Measurements from ENCODE around the gene RTTN.

RTTN gene

DNA sequence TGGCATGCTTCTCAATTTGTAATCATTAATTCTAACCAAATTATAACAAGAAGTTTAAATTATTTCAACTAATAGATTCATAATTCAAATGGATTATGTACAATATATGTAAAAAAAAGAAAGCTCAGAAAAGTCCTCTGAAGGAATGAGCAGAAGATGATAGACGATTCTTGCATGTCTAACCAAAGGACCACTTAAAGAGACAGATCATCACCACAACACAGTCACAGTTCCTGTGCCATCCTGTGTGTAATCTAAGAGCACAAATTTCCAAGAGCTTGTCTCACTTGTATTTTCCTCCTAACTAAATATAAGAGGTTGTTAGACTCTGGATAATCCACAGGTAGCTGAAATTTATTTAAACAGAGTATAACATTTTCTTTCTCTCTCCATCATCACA, 135.5 kb downstream of the RTTN start:
- no peak for DNase-seq

DNA sequence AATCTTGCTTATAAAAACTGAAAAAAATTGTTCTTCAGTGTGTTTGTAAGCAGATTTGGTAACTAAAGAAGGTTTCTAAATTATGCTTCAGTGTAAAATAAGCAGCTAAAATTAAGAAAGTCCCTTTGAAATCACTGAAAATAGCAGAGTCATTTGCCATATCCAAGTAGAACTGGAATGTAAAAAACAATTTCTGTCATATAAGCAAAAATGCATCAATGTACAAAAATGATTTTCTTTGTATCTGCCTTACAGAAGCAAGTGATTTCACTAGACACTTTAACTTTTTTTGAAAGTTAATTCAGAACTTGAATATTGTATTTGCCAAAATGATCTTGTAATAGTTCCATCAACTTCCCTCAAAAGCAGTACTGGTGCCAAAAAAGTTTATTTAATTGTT, 136.1 kb downstream of the RTTN start:
- DNase-seq: no peak

DNA sequence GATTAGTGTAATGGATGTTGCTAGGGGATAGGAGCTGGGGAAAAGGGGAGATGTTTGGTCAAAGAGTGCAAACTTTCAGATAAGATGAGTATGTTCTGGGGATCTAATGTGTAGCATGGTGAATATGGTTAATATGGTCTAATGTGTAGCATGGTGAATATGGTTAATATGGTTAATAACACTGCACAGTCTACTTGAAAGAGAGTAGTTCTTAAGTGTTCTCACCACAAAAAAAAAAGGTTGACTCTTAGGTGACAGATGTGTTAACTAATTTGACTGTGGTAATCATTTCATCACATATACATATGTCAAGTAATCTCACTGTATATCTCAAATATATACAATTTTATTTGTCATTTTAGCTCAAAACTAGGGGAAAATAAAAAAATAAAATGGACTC, 136.5 kb downstream of the RTTN start:
- DNase-seq: no peak

DNA sequence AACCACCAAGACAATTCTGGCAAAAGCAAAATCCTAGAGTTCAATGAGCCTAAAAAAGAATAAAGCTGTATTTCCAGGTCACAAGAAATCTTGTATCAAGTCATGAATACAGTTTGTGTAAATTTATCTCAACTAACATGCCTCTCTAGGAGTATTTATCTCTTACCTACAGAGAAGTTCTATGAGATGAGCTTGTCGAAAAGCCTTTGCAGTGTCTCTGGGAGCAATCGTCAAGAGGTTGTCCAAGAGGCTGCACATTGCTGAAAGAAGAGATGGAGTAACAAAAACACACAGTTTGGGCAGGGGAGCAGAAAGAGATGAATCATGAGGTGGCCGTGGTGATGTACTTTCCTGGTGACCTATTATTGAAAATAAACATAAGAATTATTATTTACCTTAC, 145.8 kb downstream of the RTTN start:
- DNase-seq: no peak

DNA sequence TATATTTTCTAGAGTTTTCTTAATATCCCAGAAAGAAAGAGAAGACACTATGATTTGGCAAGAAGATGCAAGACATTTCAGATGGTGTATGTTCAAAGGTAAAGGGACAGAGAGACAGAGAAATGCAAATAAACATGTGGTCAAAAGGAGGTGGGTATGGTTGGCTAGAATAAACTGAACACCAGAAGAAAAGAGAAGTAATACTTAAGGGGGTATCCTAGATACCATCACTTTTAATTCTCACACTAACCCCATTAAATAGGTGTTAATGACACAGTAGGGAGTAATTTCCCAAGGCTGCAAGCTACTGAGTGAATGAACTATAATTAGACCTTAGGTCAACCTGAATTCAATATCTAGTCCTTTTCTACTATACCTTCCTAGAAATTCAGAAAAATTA, 146.6 kb downstream of the RTTN start:
- no peak for DNase-seq

DNA sequence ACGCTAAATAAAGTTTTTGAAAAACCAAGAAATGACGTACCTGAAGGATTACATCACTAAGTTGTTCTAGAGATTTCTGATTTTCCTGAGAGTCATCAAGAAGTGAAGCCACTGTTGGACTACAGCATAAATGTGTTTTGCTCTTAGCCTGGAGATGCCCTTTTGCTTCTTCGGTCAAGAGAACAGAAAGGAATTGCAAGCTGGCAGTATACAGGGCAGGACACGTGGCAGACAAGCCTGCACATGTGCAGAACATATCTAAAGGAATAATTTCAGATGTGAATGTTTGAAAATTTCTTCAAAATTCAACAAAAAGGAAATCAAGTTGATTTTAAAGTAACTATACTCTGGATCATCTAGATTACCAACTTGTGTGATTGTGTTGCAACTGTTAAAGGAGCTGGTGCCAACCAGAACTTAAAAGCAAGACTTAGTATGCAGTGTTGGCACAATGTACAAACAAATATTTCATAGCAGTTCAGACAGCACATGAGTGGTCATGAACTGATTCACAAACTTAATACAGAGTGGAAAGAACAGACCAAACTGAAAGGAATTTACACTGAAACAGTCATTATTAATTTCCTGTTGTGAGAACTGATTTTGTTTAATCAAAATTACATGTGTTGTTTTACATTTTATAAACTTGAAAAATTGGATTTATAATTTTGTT, 157.4 kb downstream of the RTTN start:
- no peak for DNase-seq

DNA sequence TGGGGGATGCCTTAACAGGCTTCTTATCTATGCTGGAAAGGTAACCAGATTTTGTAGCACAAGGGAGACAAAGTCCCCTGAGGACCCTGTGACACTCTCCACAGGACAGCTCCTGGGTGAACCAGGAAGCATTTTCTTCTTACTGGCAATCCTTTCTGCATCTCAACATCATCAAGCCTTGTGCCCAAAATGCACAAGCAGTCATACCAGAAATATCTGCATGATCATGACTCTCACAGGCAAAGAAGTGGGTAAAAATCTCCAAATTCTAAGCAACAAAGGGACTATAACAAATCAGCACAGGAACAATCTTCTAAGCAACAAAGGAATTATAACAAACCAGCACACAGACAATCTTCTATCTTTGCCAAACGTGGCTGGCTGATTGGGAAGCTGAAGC, 158.7 kb downstream of the RTTN start:
- no peak for DNase-seq

DNA sequence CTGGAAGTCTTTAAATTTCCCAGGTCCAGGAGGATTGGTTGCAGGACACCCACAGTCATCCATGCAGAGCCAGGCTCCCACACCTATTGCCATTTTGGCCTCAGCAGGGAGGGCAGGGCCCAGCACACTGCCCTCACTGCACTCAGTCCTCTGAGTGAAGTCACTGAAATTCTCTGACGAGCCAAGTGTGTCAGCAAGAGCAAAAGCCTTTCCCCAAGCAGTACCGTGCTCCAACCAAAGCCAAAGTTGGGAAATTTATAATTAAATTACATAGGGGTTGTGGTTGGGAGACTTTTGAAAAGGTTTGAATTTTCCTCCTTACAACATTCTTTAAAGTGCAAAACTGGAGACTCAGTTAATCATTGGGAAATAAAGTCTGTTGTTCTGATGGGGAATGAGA, 159.3 kb downstream of the RTTN start:
- no peak for DNase-seq

DNA sequence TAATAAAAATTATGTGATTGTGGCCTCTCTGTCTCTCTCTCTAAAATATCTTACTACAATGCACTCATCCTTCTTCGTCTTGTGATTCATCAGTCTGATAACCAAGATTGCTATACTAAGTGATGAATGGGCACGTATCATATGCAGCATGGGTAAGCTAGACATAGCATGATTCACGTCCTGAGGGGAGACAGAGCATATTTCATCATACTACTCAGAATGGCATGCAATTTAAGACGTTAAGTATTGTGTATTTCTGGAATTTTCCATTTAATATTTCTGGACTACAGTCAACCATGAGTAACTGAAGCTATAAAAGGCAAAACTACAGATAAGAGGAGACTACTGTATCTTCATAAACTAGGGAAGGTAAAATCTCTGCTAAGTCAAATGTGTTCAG, 160.9 kb downstream of the RTTN start:
- no peak for DNase-seq

DNA sequence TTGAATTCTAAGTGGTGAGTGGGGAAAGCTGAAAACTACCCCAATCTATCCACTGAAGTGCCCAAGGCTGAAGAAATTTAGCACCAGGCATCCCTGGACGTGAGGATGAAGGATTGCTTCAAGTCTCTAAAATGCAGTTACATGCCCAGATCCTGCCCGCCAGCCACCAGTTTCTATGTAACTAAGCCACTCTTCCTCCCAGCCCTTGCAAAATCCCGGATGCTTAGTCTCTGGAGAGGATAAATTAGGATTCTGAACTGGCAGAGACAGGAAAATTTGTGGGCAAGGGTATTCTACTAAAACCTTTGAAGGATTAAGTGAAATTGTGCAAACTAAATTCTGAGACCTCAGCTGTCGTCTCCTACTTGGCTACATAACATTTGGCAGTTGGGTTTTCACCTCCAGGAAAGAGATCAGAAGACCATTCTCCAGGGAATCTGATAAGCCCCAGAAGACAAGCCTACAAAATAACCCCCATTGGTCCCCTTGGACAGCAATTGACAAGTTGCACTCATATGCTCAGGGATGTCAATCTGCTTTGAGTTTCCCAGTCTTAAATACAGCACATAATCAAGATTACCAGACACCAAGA, 163.9 kb downstream of the RTTN start:
- DNase-seq: no peak

DNA sequence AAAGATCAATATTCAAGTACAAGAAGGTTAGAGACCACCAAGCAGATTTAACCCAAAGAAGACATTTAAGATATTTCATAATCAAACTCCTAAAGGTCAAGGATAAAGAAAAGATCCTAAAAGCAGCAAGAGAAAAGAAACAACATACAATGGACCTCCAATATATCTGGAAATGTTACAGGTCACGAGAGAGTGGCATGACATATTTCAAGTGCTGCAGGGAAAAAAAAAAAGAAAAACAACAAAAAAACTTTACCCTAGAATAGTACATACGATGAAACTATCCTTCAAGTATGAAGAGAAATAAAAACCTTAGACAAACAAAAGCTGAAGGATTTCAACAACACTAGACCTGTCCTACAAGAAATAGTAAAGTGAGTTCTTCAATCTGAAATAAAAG, 166.3 kb downstream of the RTTN start:
- DNase-seq: no peak

DNA sequence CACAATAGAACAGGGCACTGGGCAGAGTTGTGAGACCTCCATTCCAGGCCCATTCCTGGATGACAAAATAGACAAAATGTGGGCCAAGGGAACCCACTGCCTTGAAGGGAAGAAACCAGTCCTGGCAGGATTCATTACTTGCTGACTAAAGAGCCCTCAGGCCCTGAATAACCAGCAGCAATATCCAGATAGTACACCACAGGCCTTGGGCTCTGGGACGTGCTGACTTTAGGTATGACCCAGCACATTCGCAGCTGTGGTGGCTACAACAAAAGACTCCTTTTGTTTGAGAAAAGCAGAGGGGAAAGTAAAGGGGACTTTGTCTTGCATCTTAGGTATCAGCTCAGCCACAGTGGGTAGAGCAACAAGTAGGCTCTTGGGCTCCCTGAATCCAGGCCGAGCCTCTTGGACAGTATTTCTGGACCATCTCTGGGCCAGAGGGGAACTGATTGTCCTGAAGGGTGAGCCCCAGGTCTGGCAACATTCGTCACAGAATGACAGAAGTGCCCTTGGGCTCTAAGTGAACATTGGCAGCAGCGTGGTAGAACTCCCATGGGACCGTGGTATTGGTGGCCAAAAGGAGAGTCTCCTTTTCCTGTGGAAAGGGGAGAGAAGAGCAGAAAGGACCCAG, 167.9 kb downstream of the RTTN start:
- no peak for DNase-seq

DNA sequence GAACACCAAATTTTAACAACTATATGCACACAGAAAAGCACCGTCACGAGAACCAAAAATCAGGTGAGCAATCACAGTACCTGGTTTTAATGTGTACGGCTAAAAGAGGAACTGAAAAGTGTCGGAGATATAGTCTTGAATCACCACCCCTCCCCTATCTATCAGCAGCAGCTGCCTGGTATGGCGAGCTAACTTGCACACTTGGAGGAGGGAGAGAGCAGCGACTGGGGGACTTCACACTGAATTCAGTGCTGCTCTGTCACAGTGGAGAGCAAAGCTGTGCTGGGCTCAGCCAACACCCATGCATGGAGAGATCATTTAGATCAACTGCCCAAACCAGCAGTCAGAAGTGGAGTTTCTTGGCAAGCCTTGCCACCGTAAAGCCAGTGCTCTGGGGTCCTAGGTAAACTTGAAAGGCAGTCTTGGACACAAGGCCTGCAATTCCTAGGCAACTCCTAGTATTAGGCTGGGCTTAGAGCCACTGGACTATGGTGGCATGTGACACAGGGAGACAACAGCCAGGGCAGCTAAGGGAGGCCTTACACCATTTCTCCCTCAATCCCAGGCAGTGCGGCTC, 168.6 kb downstream of the RTTN start:
- no peak for DNase-seq

DNA sequence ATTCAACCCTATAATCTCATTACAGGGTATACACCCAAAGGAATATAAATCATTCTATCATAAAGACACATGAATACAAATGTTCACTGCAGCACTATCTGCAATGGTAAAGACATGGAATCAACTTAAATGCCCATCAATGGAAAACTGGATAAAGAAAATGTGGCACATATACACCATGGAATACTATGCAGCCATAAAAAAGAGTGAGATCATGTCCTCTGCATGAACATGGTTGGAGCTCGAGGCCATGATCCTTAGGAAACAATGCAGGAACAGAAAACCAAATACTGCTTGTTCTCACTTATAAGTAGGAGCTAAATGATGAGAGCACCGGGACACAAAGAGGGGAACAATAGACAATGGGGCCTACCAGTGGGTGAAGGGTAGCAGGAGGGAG, 169.3 kb downstream of the RTTN start:
- no peak for DNase-seq

DNA sequence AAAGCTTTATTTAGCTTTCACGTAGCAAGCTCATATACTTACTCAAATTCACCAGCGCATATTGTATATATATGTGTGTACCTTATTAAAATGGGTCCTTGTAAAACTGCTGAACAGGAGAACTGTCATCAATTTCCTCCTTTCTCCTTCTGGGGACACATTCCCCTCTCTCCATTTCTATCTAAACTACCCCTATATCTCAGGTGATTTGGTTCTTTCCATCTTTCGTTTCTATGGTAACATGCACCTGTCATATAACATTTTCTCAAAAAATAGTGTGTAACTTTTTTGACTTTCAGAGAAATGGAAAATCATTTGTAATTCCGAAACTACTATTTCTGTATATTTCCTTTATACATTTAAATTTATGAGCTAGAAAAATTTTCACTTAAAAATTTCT, 174.3 kb downstream of the RTTN start:
- DNase-seq: no peak

DNA sequence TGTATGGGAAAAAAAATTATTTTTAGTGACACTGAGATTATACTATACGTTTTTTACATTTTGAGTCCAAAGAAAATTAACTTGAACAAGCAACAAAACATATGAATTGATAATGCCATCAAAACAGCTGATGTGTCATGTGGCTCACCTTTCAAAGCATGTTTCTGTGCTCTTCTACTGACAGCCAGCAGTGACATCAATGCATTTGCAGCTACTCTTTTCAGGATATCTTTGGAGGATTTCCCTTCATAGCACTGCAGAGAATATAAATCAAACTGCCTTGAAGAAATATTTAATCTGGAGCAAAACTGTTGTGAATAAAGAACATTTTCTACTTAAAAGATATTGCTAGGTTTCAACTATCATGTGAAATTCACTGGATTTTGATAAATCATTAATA, 174.8 kb downstream of the RTTN start:
- DNase-seq: no peak

DNA sequence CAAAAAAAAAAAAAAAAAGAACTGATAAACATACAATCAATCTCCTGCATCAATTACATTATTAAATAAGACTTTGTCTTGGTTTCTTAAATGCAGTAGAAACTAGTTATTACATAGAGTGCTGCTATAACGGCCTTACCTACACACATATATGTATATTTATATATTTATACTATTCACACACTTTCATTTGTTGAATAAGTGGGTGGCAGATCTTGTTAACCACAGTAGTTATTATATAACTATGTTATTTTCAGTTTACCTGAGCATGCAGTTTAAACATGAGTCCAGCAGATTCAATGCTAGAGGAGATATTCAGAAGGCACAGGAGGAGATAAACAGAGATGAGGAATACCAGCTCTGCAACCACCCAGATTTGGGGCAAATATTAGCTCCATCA, 176.3 kb downstream of the RTTN start:
- no peak for DNase-seq

DNA sequence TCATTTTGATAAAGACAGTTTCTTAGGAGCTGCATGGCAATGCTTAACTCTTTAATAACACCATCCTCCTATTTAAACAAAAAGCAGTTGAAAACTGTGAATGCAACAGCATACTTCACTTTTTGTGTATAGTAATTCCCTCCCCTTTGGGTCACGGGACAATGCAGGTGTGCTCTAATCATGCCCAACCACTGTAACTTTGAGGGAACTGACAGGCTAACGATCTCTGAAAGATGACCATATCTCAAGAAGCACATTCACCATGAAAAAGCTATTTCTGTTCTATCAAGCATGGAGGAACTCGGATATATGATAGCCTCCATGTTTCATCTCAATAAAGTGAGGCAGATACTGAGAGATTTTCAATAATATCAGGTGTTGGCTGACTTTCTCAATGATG, 176.8 kb downstream of the RTTN start:
- DNase-seq: no peak

DNA sequence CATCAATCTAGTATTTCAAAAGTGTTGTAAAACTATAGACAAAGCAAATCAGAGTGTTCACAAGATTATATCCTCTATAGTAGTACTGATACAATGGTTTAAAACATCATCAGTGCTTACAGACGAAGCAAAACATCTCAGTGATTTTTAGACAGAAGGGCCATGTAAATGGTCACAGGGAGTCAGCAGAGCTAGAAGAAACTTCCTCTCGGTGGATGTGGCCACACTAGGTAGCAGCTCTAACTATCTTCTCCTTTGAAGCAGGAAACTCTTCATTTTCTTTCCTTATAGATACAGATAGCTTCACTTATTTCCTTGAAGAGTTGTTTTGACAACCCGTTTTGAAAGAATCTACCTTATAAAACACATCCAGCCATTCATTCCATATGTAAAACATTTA, 177.4 kb downstream of the RTTN start:
- no peak for DNase-seq

DNA sequence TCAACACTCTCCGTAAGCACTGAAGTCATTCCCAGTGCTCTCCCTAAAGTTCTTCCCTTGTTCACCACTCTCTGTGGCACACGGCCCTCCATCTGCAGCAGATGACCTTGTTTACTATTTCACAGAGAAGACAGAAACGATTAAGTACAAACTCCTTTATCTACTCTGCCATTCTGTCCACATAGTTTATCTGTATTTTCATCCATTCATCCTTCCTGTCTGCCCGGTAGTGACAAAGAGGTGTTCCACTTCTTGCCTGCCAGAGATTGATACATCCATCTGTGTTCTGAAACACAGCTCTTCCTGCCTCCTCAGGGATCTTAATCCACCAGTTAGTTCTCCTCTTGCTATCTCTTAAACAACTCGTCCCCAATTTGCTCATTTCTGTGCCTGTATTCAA, 179.9 kb downstream of the RTTN start:
- DNase-seq: no peak

DNA sequence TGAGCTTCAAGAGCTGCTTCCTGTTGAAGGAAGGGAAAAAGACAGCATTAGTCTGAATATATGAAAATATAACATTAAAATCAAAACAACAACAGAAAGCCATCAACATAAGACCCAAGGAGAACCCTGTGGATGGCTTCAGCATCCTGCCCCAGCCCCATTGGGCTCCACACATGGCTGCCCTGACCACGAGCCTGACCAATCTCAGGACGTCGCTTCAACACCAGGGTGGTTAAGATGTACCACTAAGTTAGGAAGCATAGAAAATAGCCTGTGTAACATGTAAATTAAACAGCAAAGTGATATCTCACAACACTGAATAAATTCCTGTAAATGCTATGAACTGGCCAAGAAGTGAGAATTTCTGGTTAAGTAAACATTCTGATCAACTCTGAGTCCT, 180.7 kb downstream of the RTTN start:
- DNase-seq: no peak

DNA sequence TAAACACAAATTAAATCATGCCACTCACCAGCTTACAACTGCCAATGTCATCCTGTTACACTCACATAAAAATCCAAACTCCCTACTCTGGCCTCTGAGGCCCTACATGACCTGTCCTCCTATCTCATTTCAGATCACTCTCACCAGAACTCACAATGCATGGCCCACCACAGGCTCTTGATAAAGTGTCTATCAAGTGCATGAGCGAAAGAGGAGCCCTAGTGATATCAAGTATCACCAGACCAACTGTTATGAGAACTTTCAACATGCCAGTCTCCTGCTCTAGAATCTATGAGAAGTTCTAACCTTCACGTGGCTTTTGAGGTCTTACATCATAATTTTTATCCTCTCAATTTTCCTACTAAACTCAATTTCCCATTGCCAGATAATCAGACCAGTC, 181.4 kb downstream of the RTTN start:
- no peak for DNase-seq

DNA sequence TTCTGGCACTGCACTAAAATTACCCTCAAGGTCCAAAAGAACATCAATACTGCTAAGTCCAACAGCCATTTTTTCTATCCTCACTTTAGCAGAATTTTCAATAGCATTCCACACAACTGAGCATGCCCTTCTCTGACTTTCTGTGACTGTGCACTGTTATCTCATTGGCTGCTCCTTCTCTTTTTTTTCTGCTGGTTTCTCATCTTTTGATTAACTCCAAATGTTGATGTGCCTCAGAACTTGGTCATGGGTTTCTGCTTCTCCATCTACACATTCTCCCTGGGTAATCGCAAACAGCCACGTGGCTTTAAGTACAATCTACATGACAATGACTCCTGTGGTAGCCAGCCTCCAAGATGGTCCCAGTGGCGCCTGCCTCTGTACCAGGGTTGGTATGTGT, 182.9 kb downstream of the RTTN start:
- DNase-seq: no peak

DNA sequence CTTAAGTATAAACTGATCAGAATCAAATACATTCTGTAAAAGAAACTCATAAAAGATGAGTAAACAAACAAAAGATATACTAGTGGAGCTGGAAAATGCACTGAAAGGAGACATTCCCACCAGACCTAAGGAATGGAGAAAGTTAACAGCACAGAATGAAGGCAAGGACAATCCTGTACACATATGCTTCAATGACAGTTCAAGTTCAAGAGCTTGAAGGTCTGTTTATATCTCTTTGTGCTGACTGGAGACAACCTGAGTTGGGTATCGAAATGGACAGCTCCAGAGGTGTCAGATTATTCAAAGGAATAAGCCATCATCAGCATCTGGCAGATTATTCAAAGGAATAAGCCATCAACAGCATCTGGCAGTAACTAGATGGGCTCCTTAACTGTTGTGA, 184.0 kb downstream of the RTTN start:
- DNase-seq: no peak

DNA sequence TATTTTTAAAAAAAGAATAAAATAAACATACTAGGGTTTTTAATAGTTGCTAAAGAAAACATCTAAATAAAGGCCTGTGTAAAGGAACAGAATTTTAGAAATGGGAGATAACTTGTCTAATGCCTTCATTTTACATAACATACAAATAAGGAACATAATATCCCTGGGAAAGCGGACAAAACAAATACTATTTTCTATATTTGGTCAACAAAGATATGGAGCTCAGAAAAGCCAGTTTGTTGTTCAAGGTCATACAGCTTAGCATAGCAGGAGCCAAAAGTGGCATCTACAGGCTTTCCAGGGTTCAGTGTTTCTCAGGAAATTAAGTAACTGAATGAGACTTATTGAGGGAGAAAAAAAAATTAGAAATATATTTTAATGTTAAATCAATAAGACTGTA, 184.4 kb downstream of the RTTN start:
- DNase-seq: no peak
